Sigmoid colon (tissue), 7 donors: Measurements from ENCODE around the gene CSTPP1. TPM values are rescaled to one million over a fixed set of nuclear protein-coding genes. Genes with fewer than 3 reads are reported as not detected.
"Not testable (repeated sequence)": the region's sequence is repeated elsewhere in the genome, so short reads cannot be mapped to it uniquely, and the experiment has no call there.

Source experiments
- DNase-seq: peaks from one replicate; pipeline ENCODE4 v3.0.0-alpha.2; 2019
- H3K27ac ChIP-seq, 4 donors: fragments of 200-600 bp; sonication (generic); one replicate each; pipeline ENCODE4 v1.5.1; 2016 to 2019; ENCODE audit warnings: mild to moderate bottlenecking in 1 of 4
- H3K27me3 ChIP-seq, 3 donors: fragments of 200-600 bp; sonication (generic); one replicate each; pipeline ENCODE4 v1.5.1; 2019; ENCODE audit warnings: mild to moderate bottlenecking in 1 of 3
- H3K36me3 ChIP-seq, 4 donors: fragments of 200-600 bp; sonication (generic); one replicate each; pipeline ENCODE4 v1.5.1; 2016 to 2019
- H3K4me1 ChIP-seq, 4 donors: fragments of 200-600 bp; sonication (generic); one replicate each; pipeline ENCODE4 v1.5.1; 2017 to 2019
- H3K4me3 ChIP-seq, 4 donors: fragments of 200-600 bp; sonication (generic); one replicate each; pipeline ENCODE4 v1.5.1; 2017 to 2019; ENCODE audit warnings: mild to moderate bottlenecking in 2 of 4, moderate library complexity in 1 of 4
- H3K9me3 ChIP-seq, 4 donors: fragments of 200-600 bp in 3 of 4; sonication (generic) in 3 of 4; one replicate each; pipeline versions ENCODE4 v1.5.1 to v1.6.1; 2013 to 2019
- EP300 ChIP-seq, 4 donors: sonication (generic); formaldehyde crosslinking; IDR thresholded peaks; one replicate each; pipeline ENCODE4 v1.6.1; 2017; ENCODE audit warnings: antibody characterized with exemption in 4 of 4
- POLR2A ChIP-seq, 2 donors: fragments of 450-650 bp; IDR thresholded peaks; one replicate each; pipeline ENCODE4 v1.6.1; 2016; ENCODE audit warnings: antibody characterized with exemption in 2 of 2, mild to moderate bottlenecking in 2 of 2, moderate library complexity in 2 of 2
- POLR2AphosphoS5 ChIP-seq, 4 donors: sonication (generic); formaldehyde crosslinking; IDR thresholded peaks; one replicate each; pipeline ENCODE4 v1.6.1; 2017; ENCODE audit warnings: antibody characterized with exemption in 4 of 4
- WGBS, 2 donors: extraction: QIAGEN DNeasy Blood & Tissue Kit; methylation state at CpG; one replicate each; pipeline ENCODE4 v1.1.7; 2013; 5-methylcytosine and 5-hydroxymethylcytosine counted together
- intact Hi-C: fragments of 100-400 bp; cut with DNase I; formaldehyde crosslinking; loops from one replicate; pipeline ENCODE4 v1.15.1; 2023
- polyA plus RNA-seq, 3 donors: library from polyadenylated mRNA; stranded (reverse); fragments of 200-250 nt; gene quantifications; one replicate each; pipeline ENCODE4 v1.2.3, GENCODE V29; 2013
- total RNA-seq, 4 donors: library from RNA; depleted of rRNA; stranded (reverse); fragments of >200 nt; gene quantifications; one replicate each; pipeline ENCODE4 v1.1.0, GENCODE V29; 2016
- TF ChIP-seq, protein P1 (sequence below), 4 experiments: fragments of 450-650 bp in 3 of 4; fragments of 200-600 bp in 1 of 4; IDR thresholded peaks; one replicate each; pipeline ENCODE4 v1.5.1; 2016 to 2019; ENCODE audit warnings: antibody characterized with exemption in 4 of 4, mild to moderate bottlenecking in 3 of 4, moderate library complexity in 2 of 4
- donor health status: healthy with polysubstance abuse.
- donor health status: Bipolar disorder and iron deficiency.
- donor health status: healthy.

Gene CSTPP1
- total and polyA plus RNA-seq, 7 donors: 12.9 to 29.4 (median 22.8) TPM

DNA sequence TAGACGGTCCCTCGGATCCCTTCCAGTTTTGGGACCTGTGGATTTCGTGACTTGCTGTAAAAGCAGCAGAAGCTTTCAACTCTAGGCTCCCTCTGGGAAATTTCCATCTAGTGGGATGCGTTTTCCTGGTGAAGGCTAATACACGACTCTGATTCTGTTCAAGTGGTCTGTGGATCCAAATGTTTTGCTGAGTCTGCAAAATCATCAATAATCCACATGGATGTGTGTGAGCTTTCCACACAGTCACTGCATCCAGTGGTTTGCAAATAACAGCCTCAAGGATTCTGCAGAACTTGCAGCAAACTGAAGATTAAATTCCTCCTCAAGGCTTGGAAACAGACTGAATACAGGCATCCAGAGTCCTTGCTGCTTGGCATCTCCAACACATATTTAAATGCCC is 266.0 kb downstream of the CSTPP1 start:
- 84 to 85% methylated on average over 5 of the region's 5 CpGs for WGBS, 2 donors
- no peak overlapping the region for H3K4me3 ChIP-seq
- H3K27ac ChIP-seq: no peak overlapping the region
- TF ChIP-seq EP300 (IDR thresholded peaks at IDR 0.05) (no peak), POLR2A (IDR thresholded peaks at IDR 0.05) (no peak), POLR2AphosphoS5 (IDR thresholded peaks at IDR 0.05) (no peak)
- TF ChIP-seq, protein P1, sequence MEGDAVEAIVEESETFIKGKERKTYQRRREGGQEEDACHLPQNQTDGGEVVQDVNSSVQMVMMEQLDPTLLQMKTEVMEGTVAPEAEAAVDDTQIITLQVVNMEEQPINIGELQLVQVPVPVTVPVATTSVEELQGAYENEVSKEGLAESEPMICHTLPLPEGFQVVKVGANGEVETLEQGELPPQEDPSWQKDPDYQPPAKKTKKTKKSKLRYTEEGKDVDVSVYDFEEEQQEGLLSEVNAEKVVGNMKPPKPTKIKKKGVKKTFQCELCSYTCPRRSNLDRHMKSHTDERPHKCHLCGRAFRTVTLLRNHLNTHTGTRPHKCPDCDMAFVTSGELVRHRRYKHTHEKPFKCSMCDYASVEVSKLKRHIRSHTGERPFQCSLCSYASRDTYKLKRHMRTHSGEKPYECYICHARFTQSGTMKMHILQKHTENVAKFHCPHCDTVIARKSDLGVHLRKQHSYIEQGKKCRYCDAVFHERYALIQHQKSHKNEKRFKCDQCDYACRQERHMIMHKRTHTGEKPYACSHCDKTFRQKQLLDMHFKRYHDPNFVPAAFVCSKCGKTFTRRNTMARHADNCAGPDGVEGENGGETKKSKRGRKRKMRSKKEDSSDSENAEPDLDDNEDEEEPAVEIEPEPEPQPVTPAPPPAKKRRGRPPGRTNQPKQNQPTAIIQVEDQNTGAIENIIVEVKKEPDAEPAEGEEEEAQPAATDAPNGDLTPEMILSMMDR (IDR thresholded peaks at IDR 0.05): no peak
- H3K4me1 ChIP-seq: peaks cover 0 to 11% (median 2%) of the 10 kb centered on the region in 4 donors
- H3K36me3 ChIP-seq: no peaks in the 10 kb centered on the region
- intact Hi-C loops: no loop called here
- no peaks in the 10 kb centered on the region for H3K9me3 ChIP-seq
- no peaks in the 10 kb centered on the region for H3K27me3 ChIP-seq
- DNase-seq: no peak

DNA sequence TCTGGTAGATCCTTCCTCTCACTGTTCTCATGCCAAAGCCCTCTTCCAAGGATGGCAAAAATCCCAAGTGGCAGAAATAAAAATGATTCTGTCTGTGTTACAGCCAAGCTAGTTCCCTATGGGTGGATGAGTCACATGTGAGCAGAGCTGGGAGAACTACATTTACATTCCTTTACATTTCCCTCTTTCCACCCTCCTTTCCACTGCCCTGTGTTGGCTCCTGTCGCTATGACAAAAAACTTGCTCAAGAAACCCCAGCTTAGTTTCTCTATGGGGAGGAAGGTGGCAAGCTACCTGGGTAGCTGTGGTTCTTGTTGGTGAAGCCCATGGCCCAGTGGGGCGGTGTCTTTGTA is 268.1 kb downstream of the CSTPP1 start:
- Histone ChIP-seq H3K36me3 (no peaks in the 10 kb centered on the region), H3K9me3 (no peaks in the 10 kb centered on the region), H3K4me1 (peaks cover 0 to 11% (median 2%) of the 10 kb centered on the region in 4 donors), H3K27me3 (no peaks in the 10 kb centered on the region), H3K4me3 (no peak overlapping the region), H3K27ac (peak overlapping the region in 2 of 4 donors; percentile 1 to 41)
- intact Hi-C loops: no loop called here
- no peak for DNase-seq
- 84 to 86% methylated on average over 2 of the region's 2 CpGs for WGBS, 2 donors
- TF ChIP-seq POLR2AphosphoS5 (IDR thresholded peaks at IDR 0.05): no peak
- TF ChIP-seq, protein P1 (IDR thresholded peaks at IDR 0.05): no peak
- TF ChIP-seq EP300 (IDR thresholded peaks at IDR 0.05): no peak
- no peak for TF ChIP-seq POLR2A (IDR thresholded peaks at IDR 0.05)

DNA sequence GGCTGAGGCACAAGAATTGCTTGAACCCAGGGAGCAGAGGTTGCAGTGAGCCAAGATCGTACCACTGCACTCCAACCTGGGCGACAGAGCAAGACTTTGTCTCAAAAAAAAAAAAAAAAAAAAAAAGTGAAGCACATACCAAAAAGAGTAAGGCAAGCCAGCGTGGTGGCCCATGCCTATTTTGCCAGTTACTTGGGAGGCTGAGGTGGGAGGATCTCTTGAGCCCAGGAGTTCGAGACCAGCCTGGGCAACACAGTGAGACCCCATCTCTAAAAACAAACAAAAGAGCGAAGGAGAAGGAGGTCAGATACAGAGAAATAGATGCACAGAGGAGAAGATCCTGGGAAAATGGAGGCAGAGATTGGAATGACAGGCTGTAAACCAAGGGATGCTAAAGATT is 270.0 kb downstream of the CSTPP1 start:
- H3K36me3 ChIP-seq, H3K27me3 ChIP-seq, H3K27ac ChIP-seq, H3K9me3 ChIP-seq, H3K4me3 ChIP-seq, intact Hi-C loops, DNase-seq: not testable (repeated sequence)
- peaks cover 0 to 11% (median 2%) of the 10 kb centered on the region in 4 donors for H3K4me1 ChIP-seq
- 91% methylated on average over 5 of the region's 5 CpGs for WGBS, 2 donors

DNA sequence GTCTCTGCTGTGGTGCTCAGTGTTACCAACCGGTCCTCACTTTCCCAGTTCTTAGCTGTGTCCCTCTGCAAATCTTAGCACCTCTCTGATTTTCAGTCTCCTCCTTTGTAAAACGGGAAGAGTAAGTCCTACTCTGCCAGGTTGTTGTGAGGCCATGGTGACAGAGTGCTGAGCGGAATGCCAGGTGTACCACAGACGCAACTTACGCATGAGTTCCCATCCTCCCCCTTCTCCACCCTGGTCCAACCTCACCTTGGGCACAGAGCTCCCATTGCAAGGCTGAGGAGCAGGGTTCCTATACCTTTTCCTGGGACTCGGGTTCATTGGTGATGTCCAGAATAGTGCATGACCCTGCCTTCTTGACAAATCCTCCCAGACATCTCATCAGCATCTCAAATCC is 270.9 kb downstream of the CSTPP1 start:
- DNase-seq: no peak
- no peak overlapping the region for H3K4me3 ChIP-seq
- 83 to 93% methylated on average over 6 of the region's 6 CpGs for WGBS, 2 donors
- H3K27me3 ChIP-seq: no peaks in the 10 kb centered on the region
- H3K36me3 ChIP-seq: no peaks in the 10 kb centered on the region
- TF ChIP-seq POLR2AphosphoS5 (IDR thresholded peaks at IDR 0.05) (no peak), POLR2A (IDR thresholded peaks at IDR 0.05) (no peak), EP300 (IDR thresholded peaks at IDR 0.05) (no peak)
- TF ChIP-seq, protein P1 (IDR thresholded peaks at IDR 0.05): no peak
- H3K9me3 ChIP-seq: no peaks in the 10 kb centered on the region
- peaks cover 0 to 11% (median 2%) of the 10 kb centered on the region in 4 donors for H3K4me1 ChIP-seq
- intact Hi-C loops: no loop called here
- no peak overlapping the region for H3K27ac ChIP-seq

DNA sequence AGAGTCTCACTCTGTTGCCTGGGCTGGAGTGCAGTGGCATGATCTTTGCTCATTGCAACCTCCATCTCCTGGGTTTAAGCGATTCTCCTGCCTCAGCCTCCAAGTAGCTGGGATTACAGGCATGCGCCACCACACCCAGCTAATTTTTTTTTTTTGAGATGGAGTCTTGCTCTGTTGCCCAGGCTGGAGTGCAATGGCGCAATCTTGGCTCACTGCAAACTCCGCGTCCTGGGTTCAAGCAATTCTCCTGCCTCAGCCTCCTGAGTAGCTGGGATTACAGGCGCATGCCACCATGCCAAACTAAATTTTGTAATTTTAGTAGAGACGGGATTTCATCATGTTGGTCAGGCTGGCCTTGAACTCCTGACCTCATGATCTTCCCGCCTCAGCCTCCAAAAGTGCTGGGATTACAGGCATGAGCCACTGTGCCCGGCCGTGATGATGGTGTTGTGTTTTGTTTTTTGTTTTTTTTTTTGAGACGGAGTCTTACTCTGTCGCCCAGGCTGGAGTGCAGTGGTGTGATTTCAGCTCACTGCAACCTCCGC is 271.5 kb downstream of the CSTPP1 start:
- intact Hi-C loops, DNase-seq, H3K9me3 ChIP-seq, H3K4me3 ChIP-seq, H3K27ac ChIP-seq, H3K27me3 ChIP-seq, H3K36me3 ChIP-seq: not testable (repeated sequence)
- 95% methylated on average over 13 of the region's 13 CpGs for WGBS, 2 donors
- peaks cover 0 to 11% (median 2%) of the 10 kb centered on the region in 4 donors for H3K4me1 ChIP-seq

DNA sequence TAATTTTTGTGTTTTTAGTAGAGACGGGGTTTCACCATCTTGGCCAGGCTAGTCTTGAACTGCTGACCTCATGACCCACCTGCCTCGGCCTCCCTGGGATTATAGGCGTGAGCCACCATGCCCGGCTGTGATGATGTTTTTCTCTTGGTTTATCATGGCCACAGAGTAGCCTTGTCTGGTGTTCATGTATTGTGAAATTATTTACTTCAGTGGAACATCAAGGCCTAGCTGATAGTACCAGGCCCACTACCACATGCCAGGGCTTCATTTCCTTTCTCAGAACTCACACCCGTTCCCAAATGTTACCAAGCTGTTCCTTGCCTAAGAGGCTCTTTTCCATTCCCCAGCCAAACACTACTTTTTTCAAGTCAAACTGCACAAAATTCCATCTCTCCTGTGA is 272.1 kb downstream of the CSTPP1 start:
- intact Hi-C loops: no loop called here
- Histone ChIP-seq H3K27ac (no peak overlapping the region), H3K4me1 (peaks cover 0 to 13% (median 2%) of the 10 kb centered on the region in 4 donors), H3K9me3 (no peaks in the 10 kb centered on the region), H3K4me3 (no peak overlapping the region), H3K27me3 (no peaks in the 10 kb centered on the region), H3K36me3 (no peaks in the 10 kb centered on the region)
- TF ChIP-seq POLR2AphosphoS5 (IDR thresholded peaks at IDR 0.05) (no peak), EP300 (IDR thresholded peaks at IDR 0.05) (no peak), POLR2A (IDR thresholded peaks at IDR 0.05) (no peak)
- TF ChIP-seq, protein P1 (IDR thresholded peaks at IDR 0.05): no peak
- WGBS, 2 donors: 94% methylated on average over 5 of the region's 5 CpGs
- no peak for DNase-seq
